ENCODE measurements around the gene CPNE6. TPM values are rescaled to one million over a fixed set of nuclear protein-coding genes. Genes with fewer than 3 reads are reported as not detected.
A peak's percentile ranks its signal among the peaks of the same experiment; 100 is the strongest.

CPNE6 gene
- polyA plus RNA-seq, 1 donor (not counting 4 experiments of a cell fraction or from before 2014, with no cell fraction given) = not detected

DNA sequence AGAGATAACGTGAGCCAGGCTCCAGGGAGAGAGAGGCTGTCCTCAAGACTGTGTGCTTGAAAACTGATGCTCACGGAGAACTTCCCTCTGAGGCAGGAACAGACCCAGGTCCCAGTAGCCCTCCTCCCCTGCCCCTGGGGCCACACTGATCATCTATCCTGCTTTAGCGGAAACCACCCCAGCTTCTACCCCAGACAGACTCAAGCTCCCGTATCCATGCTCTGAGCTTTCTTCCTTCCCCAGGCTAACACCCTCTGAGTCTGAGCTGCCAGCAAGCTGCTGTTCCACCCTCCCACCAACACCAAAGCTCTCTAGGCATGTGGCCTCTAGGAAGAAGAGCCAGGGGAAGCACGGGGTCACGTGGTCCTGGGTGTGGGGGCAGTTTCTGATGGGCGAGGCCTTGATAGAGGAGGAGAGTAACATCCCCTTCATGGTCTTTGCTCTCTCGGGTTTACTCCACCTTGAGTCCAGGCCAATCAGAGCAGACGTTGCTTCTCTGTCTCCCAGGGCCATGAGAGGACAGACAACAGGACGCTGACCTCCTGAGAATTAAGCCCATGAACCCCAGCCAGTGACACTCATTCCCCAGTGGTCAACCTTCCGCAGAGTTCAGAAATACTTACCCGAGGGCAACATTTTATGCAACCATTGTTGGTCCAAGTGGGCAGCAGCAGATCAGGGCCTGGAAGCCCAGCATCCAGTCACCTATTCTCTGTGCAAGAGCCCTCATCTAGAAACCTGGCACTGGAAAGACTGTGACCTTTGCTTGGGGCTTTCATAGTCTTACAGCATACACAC, 24.1 kb downstream of the CPNE6 start:
- Histone ChIP-seq H3K36me3 (ENCODE audit: control insufficient read depth in 2 of 2, extremely low read depth in 1 of 2, insufficient read depth in 2 of 2, low read length in 2 of 2) (peaks cover 2 to 16% of the 10 kb centered on the region in 2 experiments), H3K4me3 (ENCODE audit: control insufficient read depth in 2 of 3, extremely low read depth in 1 of 3, insufficient read depth in 2 of 3, low read depth in 1 of 3, low read length in 3 of 3) (peak overlapping the region; percentile 62 to 70 (median 67)), H4K20me1 (ENCODE audit: control insufficient read depth, extremely low read depth, insufficient read depth, low read length) (no peaks in the 10 kb centered on the region), H2AFZ (ENCODE audit: control insufficient read depth, low read length) (peak overlapping the region; percentile 84), H3K79me2 (ENCODE audit: control insufficient read depth, insufficient read depth, low read length) (peaks cover 2% of the 10 kb centered on the region), H3K9ac (ENCODE audit: control insufficient read depth, extremely low read depth, insufficient read depth, low read length) (peak overlapping the region; percentile 87), H3K9me1 (ENCODE audit: control insufficient read depth, extremely low read depth, insufficient read depth, low read length) (no peaks in the 10 kb centered on the region), H3K9me3 (ENCODE audit: control insufficient read depth, low read depth, low read length) (no peaks in the 10 kb centered on the region), H3K27ac (ENCODE audit: control insufficient read depth, insufficient read depth, low read length) (peak overlapping the region; percentile 66), H3K27me3 (ENCODE audit: control insufficient read depth, extremely low read depth, insufficient read depth, low read length) (no peaks in the 10 kb centered on the region), H3K4me1 (ENCODE audit: control insufficient read depth, extremely low read depth, insufficient read depth, low read length) (peaks cover 17% of the 10 kb centered on the region), H3K4me2 (ENCODE audit: control insufficient read depth, extremely low read depth, insufficient read depth, low read depth, low read length) (peak overlapping the region; percentile 85)
- dilution Hi-C loops (cut with MboI; ENCODE audit: extremely low pct_ligation_motif_present, low sequenced_read_pairs) = no loop called here
- FAIRE-seq = no peak
- no peak for DNase-seq (ENCODE audit: low read depth, low spot score)
- TF ChIP-seq, protein P1, sequence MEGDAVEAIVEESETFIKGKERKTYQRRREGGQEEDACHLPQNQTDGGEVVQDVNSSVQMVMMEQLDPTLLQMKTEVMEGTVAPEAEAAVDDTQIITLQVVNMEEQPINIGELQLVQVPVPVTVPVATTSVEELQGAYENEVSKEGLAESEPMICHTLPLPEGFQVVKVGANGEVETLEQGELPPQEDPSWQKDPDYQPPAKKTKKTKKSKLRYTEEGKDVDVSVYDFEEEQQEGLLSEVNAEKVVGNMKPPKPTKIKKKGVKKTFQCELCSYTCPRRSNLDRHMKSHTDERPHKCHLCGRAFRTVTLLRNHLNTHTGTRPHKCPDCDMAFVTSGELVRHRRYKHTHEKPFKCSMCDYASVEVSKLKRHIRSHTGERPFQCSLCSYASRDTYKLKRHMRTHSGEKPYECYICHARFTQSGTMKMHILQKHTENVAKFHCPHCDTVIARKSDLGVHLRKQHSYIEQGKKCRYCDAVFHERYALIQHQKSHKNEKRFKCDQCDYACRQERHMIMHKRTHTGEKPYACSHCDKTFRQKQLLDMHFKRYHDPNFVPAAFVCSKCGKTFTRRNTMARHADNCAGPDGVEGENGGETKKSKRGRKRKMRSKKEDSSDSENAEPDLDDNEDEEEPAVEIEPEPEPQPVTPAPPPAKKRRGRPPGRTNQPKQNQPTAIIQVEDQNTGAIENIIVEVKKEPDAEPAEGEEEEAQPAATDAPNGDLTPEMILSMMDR (optimal IDR thresholded peaks at IDR 0.05 in 1 of 3, IDR thresholded peaks at IDR 0.05 in 1 of 3, conservative IDR thresholded peaks at IDR 0.05 in 1 of 3; ENCODE audit: extremely low read depth in 1 of 3, insufficient read depth in 2 of 3, low read length in 3 of 3) = no peak
- TF ChIP-seq EZH2 (IDR thresholded peaks at IDR 0.05; ENCODE audit: low read length) = no peak

DNA sequence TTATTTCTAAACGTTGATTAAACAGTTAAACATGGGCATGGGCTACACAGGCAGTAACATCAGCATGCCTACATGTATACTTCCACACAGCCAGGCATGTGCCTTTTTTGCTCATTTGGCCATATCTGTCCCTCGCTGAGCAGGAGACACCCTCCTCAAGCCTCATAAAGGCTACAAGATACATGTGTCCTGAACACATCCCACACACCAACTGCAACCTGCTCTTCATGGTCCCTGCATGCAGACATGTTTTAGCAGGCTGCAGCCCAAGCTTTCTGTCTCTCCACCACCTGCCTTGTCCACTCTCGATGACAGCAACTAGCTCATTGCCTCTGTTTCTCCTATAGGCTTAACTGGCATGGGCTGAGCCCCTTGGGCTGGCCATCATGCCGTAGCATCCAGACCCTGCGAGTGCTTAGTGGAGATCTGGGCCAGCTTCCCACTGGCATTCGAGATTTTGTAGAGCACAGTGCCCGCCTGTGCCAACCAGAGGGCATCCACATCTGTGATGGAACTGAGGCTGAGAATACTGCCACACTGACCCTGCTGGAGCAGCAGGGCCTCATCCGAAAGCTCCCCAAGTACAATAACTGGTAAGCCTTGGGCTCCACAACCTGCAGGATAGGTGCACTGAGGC, 25.3 kb downstream of the CPNE6 start:
- no peak overlapping the region for H3K9ac ChIP-seq (ENCODE audit: control insufficient read depth, extremely low read depth, insufficient read depth, low read length)
- H3K27me3 ChIP-seq (ENCODE audit: control insufficient read depth, extremely low read depth, insufficient read depth, low read length) = no peaks in the 10 kb centered on the region
- H3K9me3 ChIP-seq (ENCODE audit: control insufficient read depth, low read depth, low read length) = no peaks in the 10 kb centered on the region
- no peak overlapping the region for H3K4me2 ChIP-seq (ENCODE audit: control insufficient read depth, extremely low read depth, insufficient read depth, low read depth, low read length)
- peaks cover 17% of the 10 kb centered on the region for H3K4me1 ChIP-seq (ENCODE audit: control insufficient read depth, extremely low read depth, insufficient read depth, low read length)
- dilution Hi-C loops (cut with MboI; ENCODE audit: extremely low pct_ligation_motif_present, low sequenced_read_pairs) = no loop called here
- no peak overlapping the region for H3K4me3 ChIP-seq (ENCODE audit: control insufficient read depth in 2 of 3, extremely low read depth in 1 of 3, insufficient read depth in 2 of 3, low read depth in 1 of 3, low read length in 3 of 3)
- H4K20me1 ChIP-seq (ENCODE audit: control insufficient read depth, extremely low read depth, insufficient read depth, low read length) = no peaks in the 10 kb centered on the region
- no peak overlapping the region for H2AFZ ChIP-seq (ENCODE audit: control insufficient read depth, low read length)
- TF ChIP-seq EZH2 (IDR thresholded peaks at IDR 0.05; ENCODE audit: low read length) = no peak
- H3K27ac ChIP-seq (ENCODE audit: control insufficient read depth, insufficient read depth, low read length) = no peak overlapping the region
- H3K36me3 ChIP-seq (ENCODE audit: control insufficient read depth in 2 of 2, extremely low read depth in 1 of 2, insufficient read depth in 2 of 2, low read length in 2 of 2) = peaks cover 2 to 20% of the 10 kb centered on the region in 2 experiments
- no peak for FAIRE-seq
- no peaks in the 10 kb centered on the region for H3K9me1 ChIP-seq (ENCODE audit: control insufficient read depth, extremely low read depth, insufficient read depth, low read length)
- H3K79me2 ChIP-seq (ENCODE audit: control insufficient read depth, insufficient read depth, low read length) = peaks cover 2% of the 10 kb centered on the region
- no peak for DNase-seq (ENCODE audit: low read depth, low spot score)
